ENCODE measurements around the gene ADAMTSL2.

ADAMTSL2 gene

GRCh38 chr9:133512253-133513213, 22.0 kb upstream of the ADAMTSL2 start:
- TF ChIP-seq ZFX (IDR thresholded peaks at IDR 0.05): no peak
- no peak for TF ChIP-seq CTCF (conservative IDR thresholded peaks at IDR 0.05)
- H3K27ac ChIP-seq: no peak overlapping the region

GRCh38 chr9:133513214-133514100, 21.0 kb upstream of the ADAMTSL2 start:
- no peak overlapping the region for H3K27ac ChIP-seq
- TF ChIP-seq ZFX (IDR thresholded peaks at IDR 0.05) (no peak), CTCF (conservative IDR thresholded peaks at IDR 0.05) (no peak)

- H3K27ac ChIP-seq: no peak overlapping the region
- no peak for TF ChIP-seq CTCF (conservative IDR thresholded peaks at IDR 0.05)
- no peak for TF ChIP-seq ZFX (IDR thresholded peaks at IDR 0.05)
These were observed 19.9 kb upstream of the ADAMTSL2 start for GRCh38 chr9:133514460-133515239.

- H3K27ac ChIP-seq: no peak overlapping the region
- no peak for TF ChIP-seq CTCF (conservative IDR thresholded peaks at IDR 0.05)
- no peak for TF ChIP-seq ZFX (IDR thresholded peaks at IDR 0.05)
These were observed 19.3 kb upstream of the ADAMTSL2 start for GRCh38 chr9:133515240-133515610.

- TF ChIP-seq CTCF (conservative IDR thresholded peaks at IDR 0.05): no peak
- TF ChIP-seq ZFX (IDR thresholded peaks at IDR 0.05): no peak
These were observed 18.8 kb upstream of the ADAMTSL2 start for GRCh38 chr9:133515615-133516255.

GRCh38 chr9:133516256-133516960, 18.1 kb upstream of the ADAMTSL2 start:
- TF ChIP-seq ZFX (IDR thresholded peaks at IDR 0.05) (no peak), CTCF (conservative IDR thresholded peaks at IDR 0.05) (no peak)
- no peak overlapping the region for H3K27ac ChIP-seq

More at GRCh38 chr9:133515615-133516255, 18.8 kb upstream of the ADAMTSL2 start:
- H3K27ac ChIP-seq: no peak overlapping the region
